Upper lobe of left lung (tissue), 4 donors: ENCODE measurements around the gene ADCY4.

ENCODE experiments used
- CTCF ChIP-seq, 6 experiments: fragments of 450-650 bp in 4 of 6; fragments of 200-600 bp in 2 of 6; sonication (generic) in 2 of 6; IDR thresholded peaks; one replicate each; pipeline ENCODE4 v1.5.1; 2016 to 2019; ENCODE audit warnings: antibody characterized with exemption in 6 of 6
- POLR2A ChIP-seq, 4 donors: fragments of 450-650 bp; IDR thresholded peaks; one replicate each; pipeline ENCODE4 v1.5.1; 2016 to 2017; ENCODE audit warnings: antibody characterized with exemption in 4 of 4, mild to moderate bottlenecking in 2 of 4
- POLR2AphosphoS5 ChIP-seq, 2 donors: sonication (generic); formaldehyde crosslinking; IDR thresholded peaks; one replicate each; pipeline ENCODE4 v1.5.1; 2017; ENCODE audit warnings: antibody characterized with exemption in 2 of 2

- no peak for TF ChIP-seq POLR2AphosphoS5 (IDR thresholded peaks at IDR 0.05)
- TF ChIP-seq CTCF (IDR thresholded peaks at IDR 0.05), result no peak
- no peak for TF ChIP-seq POLR2A (IDR thresholded peaks at IDR 0.05)
Observed at GRCh38 chr14:24369907-24370687, 35.2 kb upstream of the ADCY4 start.
